ENCODE results near the gene PTPRA. TPM values are rescaled to one million over a fixed set of nuclear protein-coding genes. Genes with fewer than 3 reads are reported as not detected.
"Not testable (repeated sequence)": the region's sequence is repeated elsewhere in the genome, so short reads cannot be mapped to it uniquely, and the experiment has no call there.

PTPRA gene
- total and polyA plus RNA-seq, 9 of the 15 experiments (the other 6 are each of a cell fraction or from before 2014, with no cell fraction given), result 3.4 to 80.5 (median 28.0) TPM

GRCh38 chr20:3073251-3073643, 200.0 kb downstream of the PTPRA start:
- WGBS (ENCODE audit: insufficient coverage, low coverage, missing lambda C conversion rate), result 42% methylated on average over 8 of the region's 8 CpGs
- in situ Hi-C loops (cut with MboI), result not testable (repeated sequence)

GRCh38 chr20:3074812-3075211, 201.5 kb downstream of the PTPRA start:
- H3K4me3 ChIP-seq, result no peak overlapping the region
- in situ Hi-C loops (cut with MboI), result no loop called here
- DNase-seq (ENCODE audit: extremely low read depth in 1 of 4, low spot score in 3 of 4), result no peak
- 22% methylated on average over 5 of the region's 6 CpGs for WGBS (ENCODE audit: insufficient coverage, low coverage, missing lambda C conversion rate)
- ChIA-PET POLR2A (no interaction called here), CTCF (ENCODE audit: low intra/inter-chr PET ratio) (no interaction called here)
- no peaks in the 10 kb centered on the region for H3K27me3 ChIP-seq (ENCODE audit: control insufficient read depth in 2 of 2, insufficient read depth in 2 of 2, low read length in 2 of 2)
- no peaks in the 10 kb centered on the region for H3K36me3 ChIP-seq (ENCODE audit: control insufficient read depth, insufficient read depth, low read length)
- no peak for FAIRE-seq
- BruUV-seq (replicated peaks), result no TSS peak
- no peaks in the 10 kb centered on the region for H3K9me3 ChIP-seq (replicated peaks; ENCODE audit: control insufficient read depth, insufficient read depth, low read depth, low read length)
- TF ChIP-seq HDAC3 (IDR thresholded peaks at IDR 0.05; ENCODE audit: borderline replicate concordance, partially characterized antibody) (no peak), PHF20 (IDR thresholded peaks at IDR 0.05; ENCODE audit: partially characterized antibody) (no peak), SPI1 (IDR thresholded peaks at IDR 0.05; ENCODE audit: borderline replicate concordance, low read depth, low read length) (peak; percentile 84; the same call in 1 of the 2 replicates), NRF1 (conservative IDR thresholded peaks at IDR 0.05 in 1 of 2, IDR thresholded peaks at IDR 0.05 in 1 of 2) (0 out of 4 replicates have a peak, but pooled peaks of 1 of the 2 experiments have one; percentile 15), STAT5A (IDR thresholded peaks at IDR 0.05; ENCODE audit: borderline replicate concordance, low read length) (no peak), ZNF24 (IDR thresholded peaks at IDR 0.05) (no peak)
- ATAC-seq, result no peak
- H2AFZ ChIP-seq (ENCODE audit: low read depth, low read length), result no peak overlapping the region
- no peaks in the 10 kb centered on the region for H4K20me1 ChIP-seq (replicated peaks; ENCODE audit: control insufficient read depth, insufficient read depth, low read length)
- H3K79me2 ChIP-seq (ENCODE audit: control insufficient read depth, insufficient read depth, low read length), result no peaks in the 10 kb centered on the region
- no peak overlapping the region for H3K4me2 ChIP-seq (ENCODE audit: insufficient read depth, low read length)
- peaks cover 17 to 18% of the 10 kb centered on the region in 2 experiments; a peak in 4 of 5 replicates for H3K4me1 ChIP-seq (replicated peaks in 1 of 2; ENCODE audit: control insufficient read depth in 2 of 2, insufficient read depth in 2 of 2, low read length in 2 of 2)
- no peak overlapping the region for H3K27ac ChIP-seq (ENCODE audit: extremely low read depth, low read depth, low read length)
- intact Hi-C loops (cut with micrococcal nuclease), result no loop called here
- H3K9me1 ChIP-seq (ENCODE audit: control insufficient read depth, insufficient read depth, low read length), result no peaks in the 10 kb centered on the region
- H3K9ac ChIP-seq (ENCODE audit: insufficient read depth in 1 of 2, low read depth in 2 of 2, low read length in 2 of 2), result no peak overlapping the region

More at GRCh38 chr20:3073251-3073643, 200.0 kb downstream of the PTPRA start:
- TF ChIP-seq ATF3 (IDR thresholded peaks at IDR 0.05) (peak; percentile 50), CEBPG (CRISPR knock-in tag; IDR thresholded peaks at IDR 0.05) (peak; percentile 60; the same call in 1 of the 2 replicates), CEBPG (tag; conservative IDR thresholded peaks at IDR 0.05 in 1 of 2, IDR thresholded peaks at IDR 0.05 in 1 of 2) (peak in 1 of 2 experiments; percentile 57; a peak in 2 of 4 replicates)
- ATAC-seq; H4K20me1 ChIP-seq (replicated peaks; ENCODE audit: control insufficient read depth, insufficient read depth, low read length); H3K9me1 ChIP-seq (ENCODE audit: control insufficient read depth, insufficient read depth, low read length); H3K27ac ChIP-seq (ENCODE audit: extremely low read depth, low read depth, low read length); DNase-seq (ENCODE audit: extremely low read depth in 1 of 4, low spot score in 3 of 4); H3K9ac ChIP-seq (ENCODE audit: insufficient read depth in 1 of 2, low read depth in 2 of 2, low read length in 2 of 2); H3K27me3 ChIP-seq (ENCODE audit: control insufficient read depth in 2 of 2, insufficient read depth in 2 of 2, low read length in 2 of 2); FAIRE-seq; POLR2A ChIA-PET; intact Hi-C loops (cut with micrococcal nuclease); BruUV-seq (replicated peaks); H2AFZ ChIP-seq (ENCODE audit: low read depth, low read length); H3K4me2 ChIP-seq (ENCODE audit: insufficient read depth, low read length); H3K36me3 ChIP-seq (ENCODE audit: control insufficient read depth, insufficient read depth, low read length); H3K4me3 ChIP-seq; H3K79me2 ChIP-seq (ENCODE audit: control insufficient read depth, insufficient read depth, low read length); H3K9me3 ChIP-seq (replicated peaks; ENCODE audit: control insufficient read depth, insufficient read depth, low read depth, low read length); CTCF ChIA-PET (ENCODE audit: low intra/inter-chr PET ratio); TF ChIP-seq ATF3 (CRISPR knock-in tag; conservative IDR thresholded peaks at IDR 0.05): not testable (repeated sequence)
- H3K4me1 ChIP-seq (replicated peaks in 1 of 2; ENCODE audit: control insufficient read depth in 2 of 2, insufficient read depth in 2 of 2, low read length in 2 of 2), result peaks cover 15 to 17% of the 10 kb centered on the region in 2 experiments; a peak in 4 of 5 replicates

GRCh38 chr20:3075315-3075714, 202.0 kb downstream of the PTPRA start:
- H3K27me3 ChIP-seq (ENCODE audit: control insufficient read depth in 2 of 2, insufficient read depth in 2 of 2, low read length in 2 of 2); CTCF ChIA-PET (ENCODE audit: low intra/inter-chr PET ratio); FAIRE-seq; ATAC-seq; H3K9me1 ChIP-seq (ENCODE audit: control insufficient read depth, insufficient read depth, low read length); H3K79me2 ChIP-seq (ENCODE audit: control insufficient read depth, insufficient read depth, low read length); H3K36me3 ChIP-seq (ENCODE audit: control insufficient read depth, insufficient read depth, low read length); H3K4me2 ChIP-seq (ENCODE audit: insufficient read depth, low read length); H3K27ac ChIP-seq (ENCODE audit: extremely low read depth, low read depth, low read length); DNase-seq (ENCODE audit: extremely low read depth in 1 of 4, low spot score in 3 of 4); H3K4me3 ChIP-seq; intact Hi-C loops (cut with micrococcal nuclease); POLR2A ChIA-PET; H3K9ac ChIP-seq (ENCODE audit: insufficient read depth in 1 of 2, low read depth in 2 of 2, low read length in 2 of 2); in situ Hi-C loops (cut with MboI); H3K9me3 ChIP-seq (replicated peaks; ENCODE audit: control insufficient read depth, insufficient read depth, low read depth, low read length); BruUV-seq (replicated peaks); H4K20me1 ChIP-seq (replicated peaks; ENCODE audit: control insufficient read depth, insufficient read depth, low read length); H2AFZ ChIP-seq (ENCODE audit: low read depth, low read length): not testable (repeated sequence)
- WGBS (ENCODE audit: insufficient coverage, low coverage, missing lambda C conversion rate), result 70% methylated on average over 6 of the region's 6 CpGs
- peaks cover 17 to 18% of the 10 kb centered on the region in 2 experiments; a peak in 4 of 5 replicates for H3K4me1 ChIP-seq (replicated peaks in 1 of 2; ENCODE audit: control insufficient read depth in 2 of 2, insufficient read depth in 2 of 2, low read length in 2 of 2)

All from K562 (cell line).